ENCODE results near the gene UFD1. TPM values are rescaled to one million over a fixed set of nuclear protein-coding genes. Genes with fewer than 3 reads are reported as not detected.

Gene UFD1
- total RNA-seq, 4 donors from 2014 or later = 26.9 to 38.1 (median 30.1) TPM

GRCh38 chr22:19402642-19403191, 76.3 kb downstream of the UFD1 start:
- no peak overlapping the region for H3K4me3 ChIP-seq
- H3K36me3 ChIP-seq = peaks cover 0 to 77% (median 3%) of the 10 kb centered on the region in 3 donors
- whole genome bisulfite sequencing, 2 donors = 92 to 96% methylated on average over 4 of the region's 4 CpGs
- TF ChIP-seq EP300 (IDR thresholded peaks at IDR 0.05) (no peak), POLR2A (IDR thresholded peaks at IDR 0.05) (no peak), CTCF (IDR thresholded peaks at IDR 0.05) (no peak)
- no peaks in the 10 kb centered on the region for H3K27me3 ChIP-seq
- no peak overlapping the region for H3K27ac ChIP-seq
- DNase-seq (ENCODE audit: low spot score in 2 of 2) = no peak
- no peaks in the 10 kb centered on the region for H3K4me1 ChIP-seq
- no peaks in the 10 kb centered on the region for H3K9me3 ChIP-seq

GRCh38 chr22:19401483-19401882, 77.5 kb downstream of the UFD1 start:
- no peak overlapping the region for H3K4me3 ChIP-seq

GRCh38 chr22:19400881-19401280, 78.1 kb downstream of the UFD1 start:
- peaks cover 0 to 79% (median 8%) of the 10 kb centered on the region in 3 donors for H3K36me3 ChIP-seq
- 92 to 93% methylated on average over 6 of the region's 6 CpGs for WGBS, 2 donors
- H3K27me3 ChIP-seq = no peaks in the 10 kb centered on the region
- H3K4me3 ChIP-seq = no peak overlapping the region
- H3K9me3 ChIP-seq = no peaks in the 10 kb centered on the region
- no peak overlapping the region for H3K27ac ChIP-seq
- TF ChIP-seq EP300 (IDR thresholded peaks at IDR 0.05) (no peak), POLR2A (IDR thresholded peaks at IDR 0.05) (no peak), CTCF (IDR thresholded peaks at IDR 0.05) (no peak)
- no peaks in the 10 kb centered on the region for H3K4me1 ChIP-seq
- DNase-seq (ENCODE audit: low spot score in 2 of 2) = no peak

More at GRCh38 chr22:19401483-19401882, 77.5 kb downstream of the UFD1 start:
- Histone ChIP-seq H3K9me3 (no peaks in the 10 kb centered on the region), H3K27ac (no peak overlapping the region), H3K27me3 (no peaks in the 10 kb centered on the region), H3K36me3 (peaks cover 0 to 77% (median 5%) of the 10 kb centered on the region in 3 donors), H3K4me1 (no peaks in the 10 kb centered on the region)
- DNase-seq (ENCODE audit: low spot score in 2 of 2) = no peak
- TF ChIP-seq EP300 (IDR thresholded peaks at IDR 0.05) (no peak), CTCF (IDR thresholded peaks at IDR 0.05) (no peak), POLR2A (IDR thresholded peaks at IDR 0.05) (no peak)
- WGBS, 2 donors = 97 to 98% methylated on average over 4 of the region's 4 CpGs

Other genes starting within 250 kb of the UFD1 start
- 10 to 100 TPM; 22.6 to 35.9 (median 26.8) TPM for gene CLTCL1, start 187.5 kb downstream of the UFD1 start, total RNA-seq
- gene HIRA, start 47.5 kb downstream of the UFD1 start, total RNA-seq = 10 to 100 TPM; 18.8 to 31.6 (median 24.7) TPM
- gene MRPL40, start 46.6 kb downstream of the UFD1 start, total RNA-seq = 10 to 100 TPM; 11.4 to 37.8 (median 23.8) TPM
- gene C22orf39, start 31.5 kb downstream of the UFD1 start, total RNA-seq = 100 to 1,000 TPM in 1 of 4 donors, 10 to 100 TPM in 3; 58.5 to 101 (median 75.1) TPM
- gene CDC45, start 727 bp upstream of the UFD1 start, total RNA-seq = under 1 TPM in 1 of 4 donors, not detected in 3; 0.98 TPM
- 100 to 1,000 TPM; 102 to 226 (median 170) TPM for gene CLDN5, start 45.2 kb upstream of the UFD1 start, total RNA-seq
- gene SEPTIN5, start 235.3 kb upstream of the UFD1 start, total RNA-seq = 10 to 100 TPM; 11.4 to 29.1 (median 25.2) TPM
- 1 to 10 TPM; 3.3 to 5.9 (median 4.7) TPM for gene GP1BB, start 244.3 kb upstream of the UFD1 start, total RNA-seq

Data from tibial nerve (tissue), 4 donors.